HUES64 (cell line): ENCODE results near the gene ATAD2B.

ENCODE experiments used
- H3K27ac ChIP-seq: 2 replicates; pipeline ENCODE4 v1.7.0; 2013; ENCODE audit warnings: low read depth, low read length, inconsistent platforms
- H3K27me3 ChIP-seq: 2 replicates; pipeline ENCODE4 v1.6.1; 2013; ENCODE audit warnings: mild to moderate bottlenecking, low read length; ENCODE audit not compliant: insufficient read depth
- H3K36me3 ChIP-seq: 2 replicates; pipeline ENCODE4 v1.6.1; 2013; ENCODE audit warnings: mild to moderate bottlenecking, low read length; ENCODE audit not compliant: insufficient read depth
- H3K4me1 ChIP-seq: 2 replicates; pipeline ENCODE4 v1.6.1; 2013; ENCODE audit warnings: mild to moderate bottlenecking, low read length, moderate library complexity; ENCODE audit not compliant: insufficient read depth
- H3K4me3 ChIP-seq: 2 replicates; pipeline ENCODE4 v1.5.1; 2013; ENCODE audit warnings: mild to moderate bottlenecking, low read length, moderate library complexity
- H3K9ac ChIP-seq: 2 replicates; pipeline ENCODE4 v1.6.1; 2013; ENCODE audit warnings: mild to moderate bottlenecking, low read depth, low read length
- H3K9me3 ChIP-seq: 2 replicates; pipeline ENCODE4 v1.6.1; 2013; ENCODE audit warnings: low read depth, low read length; ENCODE audit not compliant: insufficient read depth
- WGBS: fragments of 150-250, 120-280 bp; methylation state at CpG from one replicate; pipeline ENCODE4 v1.1.7; 2013; ENCODE audit warnings: missing lambda C conversion rate; 5-methylcytosine and 5-hydroxymethylcytosine counted together

The ATAD2B gene

DNA sequence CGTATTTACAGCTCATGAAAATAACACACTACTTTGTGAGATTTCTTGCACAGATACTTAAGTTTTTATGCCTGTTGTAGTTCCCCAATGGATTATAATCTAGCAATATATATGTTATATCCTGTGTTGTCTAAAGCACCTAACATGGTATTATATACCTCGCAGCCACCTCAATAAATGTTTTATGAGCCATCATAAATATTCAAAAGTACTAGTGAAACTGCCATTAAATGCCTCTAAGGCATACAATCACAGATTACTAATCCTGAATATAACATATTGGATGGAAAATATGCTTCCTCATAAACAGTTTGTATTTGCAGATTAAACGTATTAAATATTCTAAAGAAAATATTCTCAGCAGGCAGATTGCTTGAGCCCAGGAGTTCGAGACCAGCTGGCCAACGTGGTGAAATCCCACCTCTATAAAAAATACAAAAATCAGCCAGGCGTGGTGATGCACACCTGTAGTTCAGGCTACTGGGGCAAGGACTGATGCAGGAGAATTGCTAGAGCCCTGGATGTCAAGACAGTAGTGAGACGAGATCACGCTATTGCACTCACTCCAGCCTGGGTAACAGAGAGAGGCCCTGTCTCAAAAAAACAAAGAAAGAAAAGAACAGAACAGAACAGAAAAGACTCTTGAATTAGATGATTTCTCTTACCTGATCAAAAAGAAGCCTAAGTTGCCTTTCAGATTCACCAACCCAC, 64.1 kb downstream of the ATAD2B start:
- Histone ChIP-seq H3K4me3 (no peak overlapping the region), H3K9me3 (no peaks in the 10 kb centered on the region), H3K27ac (peak overlapping the region; percentile 24; the same call in 1 of the 2 replicates), H3K36me3 (peaks cover 48% of the 10 kb centered on the region), H3K4me1 (peaks cover 14% of the 10 kb centered on the region), H3K27me3 (no peaks in the 10 kb centered on the region), H3K9ac (no peak overlapping the region)
- 84% methylated on average over 8 of the region's 8 CpGs for WGBS

DNA sequence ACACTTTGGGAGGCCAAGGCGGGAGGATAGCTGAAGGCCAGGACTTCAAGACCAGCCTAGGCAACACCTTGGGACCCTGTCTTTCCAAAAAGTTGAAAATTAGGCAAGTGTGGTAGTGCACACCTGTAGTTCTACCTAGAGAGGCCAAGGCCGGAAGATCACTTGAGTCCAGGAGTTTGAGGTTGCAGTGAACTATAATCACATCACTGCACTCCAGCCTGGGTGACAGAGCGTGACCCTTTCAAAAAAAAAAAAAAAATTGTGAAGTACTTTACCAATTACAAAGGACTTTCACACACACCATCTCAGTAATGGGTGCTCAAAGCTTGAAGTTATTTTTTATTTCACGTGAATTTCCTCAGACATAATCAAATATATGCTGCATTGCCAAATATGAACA, 65.0 kb downstream of the ATAD2B start:
- WGBS, result 87% methylated on average over 4 of the region's 4 CpGs
- no peaks in the 10 kb centered on the region for H3K27me3 ChIP-seq

GRCh38 chr2:23859983-23860382, 66.9 kb downstream of the ATAD2B start:
- no peak overlapping the region for H3K4me3 ChIP-seq
- WGBS, result 92% methylated on average over 2 of the region's 2 CpGs
- no peak overlapping the region for H3K9ac ChIP-seq
- H3K36me3 ChIP-seq, result peaks cover 42% of the 10 kb centered on the region
- no peaks in the 10 kb centered on the region for H3K27me3 ChIP-seq
- H3K4me1 ChIP-seq, result peaks cover 14% of the 10 kb centered on the region
- H3K27ac ChIP-seq, result no peak overlapping the region
- H3K9me3 ChIP-seq, result no peaks in the 10 kb centered on the region

More for the DNA sequence above, 65.0 kb downstream of the ATAD2B start:
- Histone ChIP-seq H3K4me3 (no peak overlapping the region), H3K9ac (no peak overlapping the region), H3K36me3 (peaks cover 44% of the 10 kb centered on the region), H3K9me3 (no peaks in the 10 kb centered on the region), H3K4me1 (peaks cover 14% of the 10 kb centered on the region), H3K27ac (no peak overlapping the region)

GRCh38 chr2:23859234-23859633, 67.7 kb downstream of the ATAD2B start:
- Histone ChIP-seq H3K36me3 (peaks cover 34% of the 10 kb centered on the region), H3K9me3 (no peaks in the 10 kb centered on the region), H3K4me3 (no peak overlapping the region), H3K4me1 (peaks cover 14% of the 10 kb centered on the region), H3K9ac (no peak overlapping the region), H3K27me3 (no peaks in the 10 kb centered on the region), H3K27ac (no peak overlapping the region)
- WGBS, result 100% methylated on average over 2 of the region's 2 CpGs

GRCh38 chr2:23850564-23851256, 76.2 kb downstream of the ATAD2B start:
- WGBS, result 93% methylated on average over 3 of the region's 4 CpGs
- Histone ChIP-seq H3K27ac (no peak overlapping the region), H3K4me1 (no peaks in the 10 kb centered on the region), H3K27me3 (no peaks in the 10 kb centered on the region), H3K36me3 (peaks cover 6% of the 10 kb centered on the region; the same call in 1 of the 2 replicates), H3K9ac (no peak overlapping the region), H3K9me3 (no peaks in the 10 kb centered on the region), H3K4me3 (no peak overlapping the region)

GRCh38 chr2:23844905-23845304, 82.0 kb downstream of the ATAD2B start:
- Histone ChIP-seq H3K4me3 (no peak overlapping the region), H3K4me1 (peaks cover 4% of the 10 kb centered on the region; the same call in 1 of the 2 replicates)
- WGBS, result 94% methylated on average over 4 of the region's 4 CpGs

GRCh38 chr2:23843051-23843976, 83.6 kb downstream of the ATAD2B start:
- no peaks in the 10 kb centered on the region for H3K27me3 ChIP-seq
- H3K4me1 ChIP-seq, result peaks cover 4% of the 10 kb centered on the region; the same call in 1 of the 2 replicates
- 0 out of 2 replicates have a peak, but pooled peaks cover 4% of the 10 kb centered on the region for H3K36me3 ChIP-seq
- no peak overlapping the region for H3K27ac ChIP-seq
- H3K9me3 ChIP-seq, result peaks cover 5% of the 10 kb centered on the region; the same call in 1 of the 2 replicates
- H3K9ac ChIP-seq, result no peak overlapping the region
- no peak overlapping the region for H3K4me3 ChIP-seq
- 90% methylated on average over 7 of the region's 7 CpGs for WGBS

More at GRCh38 chr2:23844905-23845304, 82.0 kb downstream of the ATAD2B start:
- no peaks in the 10 kb centered on the region for H3K27me3 ChIP-seq
- peaks cover 3% of the 10 kb centered on the region; the same call in 1 of the 2 replicates for H3K9me3 ChIP-seq
- H3K27ac ChIP-seq, result no peak overlapping the region
- 0 out of 2 replicates have a peak, but pooled peaks cover 4% of the 10 kb centered on the region for H3K36me3 ChIP-seq
- no peak overlapping the region for H3K9ac ChIP-seq

DNA sequence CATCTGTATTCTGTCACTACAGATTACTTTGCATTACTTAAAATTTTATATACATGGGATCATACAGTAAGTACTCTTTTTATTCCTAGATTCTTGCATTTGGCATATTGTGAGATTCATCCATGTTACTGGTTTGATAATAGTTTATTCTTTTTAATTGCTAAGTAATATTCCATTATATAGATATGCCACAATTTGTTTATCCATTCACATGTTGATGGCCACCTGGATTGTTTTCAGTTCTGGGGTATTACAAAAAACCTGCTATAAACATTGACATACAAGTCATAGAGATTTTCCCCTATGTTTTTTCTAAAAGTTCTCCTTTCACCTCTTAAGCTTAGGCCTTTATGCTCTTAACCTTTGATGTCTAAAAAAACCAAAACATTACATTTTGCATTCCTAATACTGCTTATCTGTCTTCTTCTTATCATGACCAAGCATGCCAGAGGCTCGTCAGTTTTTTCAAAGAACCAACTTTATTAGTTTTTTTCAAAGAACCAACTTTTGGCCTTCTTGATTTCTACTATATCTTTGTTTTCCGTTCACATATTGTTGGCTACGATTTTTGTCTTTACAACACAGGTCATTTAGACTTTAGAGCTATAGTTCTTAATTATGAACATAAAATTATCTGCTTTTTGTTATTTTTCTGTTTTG, 86.9 kb downstream of the ATAD2B start:
- Histone ChIP-seq H3K9me3 (peaks cover 17% of the 10 kb centered on the region; the same call in 1 of the 2 replicates), H3K4me1 (peaks cover 4% of the 10 kb centered on the region; the same call in 1 of the 2 replicates), H3K27ac (no peak overlapping the region), H3K27me3 (no peaks in the 10 kb centered on the region), H3K9ac (no peak overlapping the region), H3K4me3 (no peak overlapping the region), H3K36me3 (peaks cover 18% of the 10 kb centered on the region)
- 95% methylated on average over 2 of the region's 3 CpGs for WGBS

GRCh38 chr2:23838996-23839395, 87.9 kb downstream of the ATAD2B start:
- Histone ChIP-seq H3K9ac (no peak overlapping the region), H3K4me1 (peaks cover 4% of the 10 kb centered on the region; the same call in 1 of the 2 replicates), H3K9me3 (peaks cover 17% of the 10 kb centered on the region; the same call in 1 of the 2 replicates), H3K27ac (no peak overlapping the region), H3K27me3 (no peaks in the 10 kb centered on the region), H3K4me3 (no peak overlapping the region), H3K36me3 (peaks cover 18% of the 10 kb centered on the region)
- WGBS, result 100% methylated on average over 1 of the region's 1 CpG

DNA sequence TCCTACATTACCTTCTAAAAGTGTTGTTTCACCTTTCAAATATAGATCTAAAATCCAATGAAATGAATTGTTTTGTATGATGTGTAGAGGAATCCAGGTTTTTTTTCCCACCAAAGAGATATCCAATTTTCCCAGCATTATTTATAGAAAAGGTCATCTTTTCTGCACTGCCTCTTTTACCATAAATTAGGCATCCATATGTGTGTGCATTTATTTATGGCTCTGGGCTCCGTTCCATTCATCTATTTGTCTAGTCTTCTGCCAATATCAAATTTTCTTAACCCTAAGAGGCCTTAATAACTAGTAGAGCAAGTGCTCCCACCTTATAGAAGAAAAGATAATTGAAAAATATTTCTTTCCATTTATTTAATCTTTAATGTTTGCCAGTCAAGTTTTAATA, 88.3 kb downstream of the ATAD2B start:
- Histone ChIP-seq H3K9me3 (peaks cover 17% of the 10 kb centered on the region; the same call in 1 of the 2 replicates), H3K27ac (no peak overlapping the region), H3K9ac (no peak overlapping the region), H3K27me3 (no peaks in the 10 kb centered on the region), H3K36me3 (peaks cover 18% of the 10 kb centered on the region), H3K4me1 (peaks cover 4% of the 10 kb centered on the region; the same call in 1 of the 2 replicates), H3K4me3 (no peak overlapping the region)
- WGBS, result 100% methylated on average over 1 of the region's 1 CpG
